Activated gamma-delta T cell (primary cell): ENCODE results near the gene CCDC86.

Experiments
- DNase-seq: peaks from one replicate; lab custom pipeline; 2025; lab: John Stamatoyannopoulos, UW

The CCDC86 gene

DNA sequence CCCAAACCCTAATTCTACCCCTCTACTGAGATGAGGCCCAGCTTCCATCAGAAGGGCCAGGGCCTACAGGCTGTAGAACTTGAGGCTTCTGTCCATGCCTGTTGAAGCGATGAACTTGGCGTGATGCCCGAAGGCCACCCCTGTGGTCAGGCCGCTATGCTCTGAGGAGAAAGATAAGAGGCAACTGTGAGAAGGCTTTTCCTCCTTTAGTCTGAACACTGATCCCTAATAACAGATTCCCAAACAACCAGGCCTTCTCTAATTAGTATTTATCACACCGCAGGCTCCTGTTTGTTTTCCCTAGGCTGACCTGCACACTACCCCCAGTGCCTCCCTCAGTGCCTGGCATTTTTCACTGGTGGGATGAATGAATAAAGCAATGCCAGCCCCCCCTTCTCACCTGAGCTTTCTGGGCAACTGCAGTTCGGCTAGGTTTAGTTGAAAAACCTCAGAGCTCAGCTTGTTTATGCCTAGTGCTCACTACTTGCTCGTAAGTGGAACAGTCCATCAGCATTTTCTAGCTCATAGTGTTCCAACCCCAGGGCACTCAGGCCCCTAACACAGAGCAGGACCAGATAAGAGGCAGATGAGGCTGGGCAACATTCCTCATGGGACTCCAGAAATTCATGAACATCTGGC, 49.3 kb downstream of the CCDC86 start:
- DNase-seq, result no peak

DNA sequence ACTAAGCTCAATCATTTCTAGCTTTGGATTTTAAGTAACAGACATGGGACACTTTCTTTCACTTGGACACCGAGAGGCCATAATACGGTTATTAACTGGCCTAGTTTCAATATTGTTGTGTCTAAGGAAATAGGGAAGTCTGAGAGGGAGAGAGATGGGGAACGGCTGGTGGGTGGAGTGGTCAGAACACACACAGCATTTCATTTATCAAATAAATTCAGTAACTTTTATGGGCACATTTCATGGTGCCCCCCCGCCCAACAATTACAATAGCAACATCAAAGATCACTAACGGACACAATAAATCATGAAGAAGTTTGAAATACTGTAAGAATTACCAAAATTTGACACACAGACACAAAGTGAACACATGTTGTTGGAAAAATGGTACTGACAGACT, 53.8 kb downstream of the CCDC86 start:
- DNase-seq, result no peak

DNA sequence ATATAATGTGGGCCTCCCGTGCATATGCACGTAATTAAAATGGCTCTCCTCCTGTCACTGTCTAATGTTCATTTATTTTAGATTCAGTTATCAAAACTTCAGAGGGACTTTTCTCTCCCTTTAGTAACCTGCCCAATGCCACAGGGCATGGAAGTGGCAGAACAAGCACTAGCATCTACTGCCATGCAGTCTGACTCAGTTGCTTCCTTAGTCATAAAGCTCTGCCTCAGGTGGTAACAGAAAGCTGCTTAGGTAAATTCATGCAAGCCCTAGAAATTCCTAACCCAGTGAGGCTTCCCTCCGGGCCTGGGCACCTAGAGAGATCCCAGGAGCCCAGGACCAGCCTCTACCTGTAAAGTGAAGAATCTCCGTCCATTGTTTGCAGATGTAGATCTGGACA, 55.6 kb downstream of the CCDC86 start:
- DNase-seq, result no peak

GRCh38 chr11:60899046-60899936, 57.4 kb downstream of the CCDC86 start:
- DNase-seq, result no peak

GRCh38 chr11:60899977-60900376, 58.1 kb downstream of the CCDC86 start:
- no peak for DNase-seq
